Kidney (tissue), 14 donors: Measurements from ENCODE around the gene ADAMTS3. TPM values are rescaled to one million over a fixed set of nuclear protein-coding genes. Genes with fewer than 3 reads are reported as not detected.

Source experiments
- DNase-seq, 5 donors: peaks; one replicate each; pipeline ENCODE4 v3.0.0-alpha.2; 2013 to 2020
- FAIRE-seq: peaks from 2 replicates; lab custom pipeline; 2012; peaks lifted over from hg19 to GRCh38; lab: Jason Lieb, UNC
- H3K27ac ChIP-seq, 2 donors: one replicate each; pipeline ENCODE4 v1.7.0; 2013; ENCODE audit warnings: low read depth in 2 of 2, low read length in 2 of 2, inconsistent platforms in 1 of 2
- H3K27me3 ChIP-seq: one replicate; pipeline ENCODE4 v1.7.1; 2013; ENCODE audit warnings: low read length, inconsistent platforms; ENCODE audit not compliant: control insufficient read depth, insufficient read depth
- H3K36me3 ChIP-seq, 3 donors: one replicate each; pipeline versions ENCODE4 v1.7.0 to v1.7.1; 2013; ENCODE audit warnings: low read length in 3 of 3, control low read depth in 1 of 3, inconsistent platforms in 1 of 3; ENCODE audit not compliant: insufficient read depth in 3 of 3, control insufficient read depth in 2 of 3
- H3K4me1 ChIP-seq, 3 donors: one replicate each; pipeline versions ENCODE4 v1.7.0 to v1.7.1; 2013; ENCODE audit warnings: low read length in 3 of 3, inconsistent platforms in 1 of 3, low read depth in 1 of 3; ENCODE audit not compliant: control insufficient read depth in 2 of 3, insufficient read depth in 2 of 3
- H3K4me3 ChIP-seq, 3 donors: one replicate each; pipeline versions ENCODE4 v1.7.0 to v1.8.1; 2013; ENCODE audit warnings: low read length in 3 of 3, control low read depth in 1 of 3, inconsistent platforms in 1 of 3
- H3K9ac ChIP-seq, 3 donors: one replicate each; pipeline versions ENCODE4 v1.7.0 to v1.7.1; 2013; ENCODE audit warnings: low read length in 3 of 3, control low read depth in 1 of 3, inconsistent platforms in 1 of 3
- H3K9me3 ChIP-seq, 3 donors: one replicate each; pipeline versions ENCODE4 v1.7.0 to v1.7.1; 2013; ENCODE audit warnings: low read length in 3 of 3, control low read depth in 1 of 3, inconsistent platforms in 1 of 3; ENCODE audit not compliant: control insufficient read depth in 2 of 3, insufficient read depth in 1 of 3
- CTCF ChIP-seq: IDR thresholded peaks from 3 replicates; pipeline ENCODE4 v1.5.1; 2012; ENCODE audit warnings: mild to moderate bottlenecking, moderate library complexity, borderline replicate concordance; ENCODE audit not compliant: insufficient read depth; ENCODE audit errors: extremely low read depth
- intact Hi-C: fragments of 100-400 bp; cut with DNase I; formaldehyde crosslinking; loops from one replicate; pipeline ENCODE4 v1.11.1; 2022
- polyA plus RNA-seq: library from polyadenylated mRNA; stranded (reverse); fragments of 350-450 nt; fragmentation: Illumina TruSeq; extraction: RNeasy Lipid Tissue Mini Kit (QIAGEN cat#74804); gene quantifications from one replicate; pipeline ENCODE4 v1.2.3, GENCODE V29; 2014; ENCODE audit warnings: low read depth, low replicate concordance; ENCODE audit not compliant: insufficient read depth
- total RNA-seq: library from RNA; stranded (reverse); fragmentation: NEBNext Ultra II Directional; extraction: Animal tissue kit (Norgen Biotek cat#: 25700); gene quantifications from one replicate; pipeline ENCODE4 v1.2.1, GENCODE V29; 2021
- donor health status: control.
- donor health status: control.
- donor health status: control.
- donor health status: control.
- donor health status: control.
- donor health status: DM: yes; HTN: yes; CAD: no.
- donor health status: Normal renal cell carcinoma (clear cell type).

The ADAMTS3 gene
- total and polyA plus RNA-seq, 2 donors from 2014 or later, result 0.56 to 4.2 TPM

GRCh38 chr4:72471816-72472215, 97.2 kb downstream of the ADAMTS3 start:
- Histone ChIP-seq H3K36me3 (no peaks in the 10 kb centered on the region), H3K4me1 (no peaks in the 10 kb centered on the region), H3K9ac (no peak overlapping the region), H3K27me3 (no peaks in the 10 kb centered on the region), H3K9me3 (no peaks in the 10 kb centered on the region), H3K4me3 (no peak overlapping the region), H3K27ac (no peak overlapping the region)
- intact Hi-C loops, result no loop called here
- TF ChIP-seq CTCF, result no peak
- FAIRE-seq (no peak), DNase-seq (no peak)

GRCh38 chr4:72468904-72469502, 100.0 kb downstream of the ADAMTS3 start:
- Histone ChIP-seq H3K4me3 (no peak overlapping the region), H3K9me3 (no peaks in the 10 kb centered on the region), H3K9ac (no peak overlapping the region), H3K36me3 (no peaks in the 10 kb centered on the region), H3K27ac (no peak overlapping the region), H3K4me1 (no peaks in the 10 kb centered on the region), H3K27me3 (no peaks in the 10 kb centered on the region)
- intact Hi-C loops, result no loop called here
- peak; percentile 43 for TF ChIP-seq CTCF
- FAIRE-seq (peak; percentile 95), DNase-seq (peak in 1 of 5 donors; percentile 27)

- Histone ChIP-seq H3K27me3 (no peaks in the 10 kb centered on the region), H3K4me1 (no peaks in the 10 kb centered on the region), H3K9me3 (no peaks in the 10 kb centered on the region), H3K4me3 (no peak overlapping the region), H3K36me3 (no peaks in the 10 kb centered on the region), H3K9ac (no peak overlapping the region), H3K27ac (no peak overlapping the region)
- no peak for FAIRE-seq
- TF ChIP-seq CTCF, result no peak
- DNase-seq, result no peak
- intact Hi-C loops, result no loop called here
Observed at GRCh38 chr4:72467633-72468032, 101.4 kb downstream of the ADAMTS3 start.

- intact Hi-C loops, result no loop called here
Observed at GRCh38 chr4:72463724-72464123, 105.3 kb downstream of the ADAMTS3 start.

More at GRCh38 chr4:72463724-72464123, 105.3 kb downstream of the ADAMTS3 start:
- Histone ChIP-seq H3K9me3 (no peaks in the 10 kb centered on the region), H3K9ac (no peak overlapping the region), H3K27ac (no peak overlapping the region), H3K27me3 (no peaks in the 10 kb centered on the region), H3K4me1 (no peaks in the 10 kb centered on the region), H3K36me3 (no peaks in the 10 kb centered on the region), H3K4me3 (no peak overlapping the region)
- DNase-seq (no peak), FAIRE-seq (no peak)
- TF ChIP-seq CTCF, result no peak
